B cell (primary cell): ENCODE results near the gene C20orf173.

Experiments
- EZH2 ChIP-seq: IDR thresholded peaks from 2 replicates; pipeline ENCODE4 v1.6.1; 2012; ENCODE audit warnings: borderline replicate concordance, low read depth, mild to moderate bottlenecking, moderate library complexity, low read length; ENCODE audit not compliant: insufficient read depth, poor library complexity, severe bottlenecking
- TF ChIP-seq, protein P1 (sequence below): fragments of 200-600 bp; IDR thresholded peaks from one replicate; pipeline ENCODE4 v1.8.0; 2022; ENCODE audit warnings: antibody characterized with exemption, mild to moderate bottlenecking

DNA sequence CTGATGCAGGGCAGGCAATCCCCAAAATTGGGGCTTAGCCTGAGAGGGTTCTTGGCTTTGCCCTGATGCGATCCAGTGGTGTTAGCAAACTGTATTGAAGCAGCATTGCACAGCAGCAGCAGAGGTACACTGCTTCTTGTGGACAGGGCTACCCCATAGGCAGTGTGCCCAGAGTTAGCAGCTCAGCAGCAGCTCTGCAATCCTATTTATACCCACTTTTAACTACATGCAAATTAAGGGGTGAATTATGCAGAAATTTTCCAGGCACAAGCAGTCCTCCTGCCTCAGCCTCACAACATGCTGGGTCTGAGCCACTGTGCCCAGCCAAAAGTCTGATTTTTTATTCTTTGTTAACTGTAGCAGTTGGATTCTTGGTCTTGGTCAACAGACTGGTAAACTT lies 3.8 kb downstream of the C20orf173 start:
- TF ChIP-seq, protein P1, sequence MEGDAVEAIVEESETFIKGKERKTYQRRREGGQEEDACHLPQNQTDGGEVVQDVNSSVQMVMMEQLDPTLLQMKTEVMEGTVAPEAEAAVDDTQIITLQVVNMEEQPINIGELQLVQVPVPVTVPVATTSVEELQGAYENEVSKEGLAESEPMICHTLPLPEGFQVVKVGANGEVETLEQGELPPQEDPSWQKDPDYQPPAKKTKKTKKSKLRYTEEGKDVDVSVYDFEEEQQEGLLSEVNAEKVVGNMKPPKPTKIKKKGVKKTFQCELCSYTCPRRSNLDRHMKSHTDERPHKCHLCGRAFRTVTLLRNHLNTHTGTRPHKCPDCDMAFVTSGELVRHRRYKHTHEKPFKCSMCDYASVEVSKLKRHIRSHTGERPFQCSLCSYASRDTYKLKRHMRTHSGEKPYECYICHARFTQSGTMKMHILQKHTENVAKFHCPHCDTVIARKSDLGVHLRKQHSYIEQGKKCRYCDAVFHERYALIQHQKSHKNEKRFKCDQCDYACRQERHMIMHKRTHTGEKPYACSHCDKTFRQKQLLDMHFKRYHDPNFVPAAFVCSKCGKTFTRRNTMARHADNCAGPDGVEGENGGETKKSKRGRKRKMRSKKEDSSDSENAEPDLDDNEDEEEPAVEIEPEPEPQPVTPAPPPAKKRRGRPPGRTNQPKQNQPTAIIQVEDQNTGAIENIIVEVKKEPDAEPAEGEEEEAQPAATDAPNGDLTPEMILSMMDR, result no peak
- no peak for TF ChIP-seq EZH2
